HG03103 (cell line): ENCODE results near the gene H6PD.

Experiments used
- ATAC-seq: cut with Tn5 transposase; IDR thresholded peaks from one replicate; pipeline ENCODE4 v1.9.1; 2021; ENCODE audit warnings: low read depth; ENCODE audit not compliant: unreplicated experiment

H6PD gene

DNA sequence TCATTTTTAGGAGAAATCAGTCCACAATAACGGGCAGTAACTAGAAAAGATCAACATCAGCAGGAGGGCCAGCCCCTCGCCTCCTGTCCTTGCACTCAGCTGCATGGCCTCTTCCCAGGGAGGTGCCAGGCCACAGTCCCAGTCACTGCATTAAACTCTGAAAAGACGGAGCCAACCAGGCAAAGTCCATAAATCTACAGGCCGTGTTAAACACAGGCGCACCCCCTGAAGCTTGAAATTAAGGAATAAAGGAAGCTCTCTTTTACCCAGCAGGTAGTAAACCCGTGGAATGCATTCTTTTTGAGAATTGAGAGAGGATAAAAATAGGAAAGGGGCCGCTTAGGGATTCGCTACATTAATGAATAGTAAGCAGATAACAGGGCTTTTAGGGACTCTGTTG is 18.4 kb downstream of the H6PD start:
- ATAC-seq: no peak

DNA sequence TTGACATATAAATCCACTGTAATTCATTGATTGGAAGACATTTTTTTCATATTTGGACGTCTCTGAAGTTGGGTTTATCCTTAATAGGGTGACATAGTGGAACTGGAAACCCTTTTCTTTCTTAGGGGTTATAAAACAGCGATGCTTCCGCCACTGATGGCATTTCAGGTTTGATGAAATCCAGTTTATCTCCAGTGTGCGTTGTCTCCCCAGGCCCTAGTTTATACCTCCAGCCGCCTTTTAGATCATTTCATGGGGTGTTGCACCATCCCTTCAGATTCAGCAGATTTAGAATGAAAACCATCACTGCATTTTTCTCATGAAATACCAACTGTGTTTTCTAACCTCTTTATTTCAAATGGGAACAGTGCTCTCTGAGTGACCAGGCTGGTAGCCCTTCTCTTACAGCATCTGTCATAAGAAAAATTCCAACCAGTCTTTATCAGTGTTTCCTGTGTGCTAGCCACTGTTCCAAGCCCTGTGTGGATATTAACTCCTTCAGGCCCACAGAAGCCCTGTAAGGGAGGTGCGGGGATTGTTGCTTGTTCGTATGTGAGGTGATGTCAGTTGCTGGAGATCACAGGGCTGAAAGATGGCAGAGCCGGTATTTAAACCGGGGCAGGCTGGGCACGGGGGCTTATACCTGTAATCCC is 19.0 kb downstream of the H6PD start:
- ATAC-seq: no peak

DNA sequence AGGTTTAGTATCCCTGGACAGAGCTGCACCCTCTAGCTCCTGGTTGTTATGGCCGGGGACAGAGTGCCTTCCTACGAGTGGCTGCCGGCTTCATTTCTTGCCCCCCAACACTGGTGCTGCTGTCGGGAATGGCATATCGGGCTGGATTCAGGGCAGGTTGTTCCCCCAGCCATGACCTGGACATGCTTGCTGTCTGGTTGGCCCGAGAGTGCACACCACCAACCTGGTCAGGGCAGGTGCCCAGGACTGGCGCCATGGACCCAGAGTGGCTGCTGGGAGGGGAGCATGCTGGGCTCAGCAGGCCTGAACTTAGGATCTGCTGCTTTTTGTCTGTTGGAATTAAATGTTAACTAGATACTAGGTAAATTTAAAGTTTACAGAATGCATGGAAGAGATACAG is 21.8 kb downstream of the H6PD start:
- no peak for ATAC-seq

DNA sequence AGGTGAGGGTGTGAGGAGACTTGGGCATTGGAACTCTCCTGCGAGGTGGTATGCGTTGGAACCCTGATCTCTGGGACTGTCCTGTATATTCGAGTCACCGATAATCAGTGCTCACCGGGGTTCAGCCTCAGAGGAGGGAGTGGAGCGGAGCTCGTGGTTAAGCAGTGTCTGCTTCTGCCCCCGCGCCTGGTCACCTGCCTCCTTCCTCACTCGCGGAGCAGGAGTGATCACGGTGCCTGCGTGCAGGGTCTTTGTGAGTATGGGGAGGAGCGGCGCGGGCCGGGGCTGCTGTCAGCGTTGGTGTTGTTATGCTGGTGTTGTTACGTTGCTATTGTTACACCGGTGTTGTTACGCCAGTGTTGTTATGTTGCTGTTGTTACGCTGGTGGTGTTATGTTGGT is 23.3 kb downstream of the H6PD start:
- no peak for ATAC-seq

DNA sequence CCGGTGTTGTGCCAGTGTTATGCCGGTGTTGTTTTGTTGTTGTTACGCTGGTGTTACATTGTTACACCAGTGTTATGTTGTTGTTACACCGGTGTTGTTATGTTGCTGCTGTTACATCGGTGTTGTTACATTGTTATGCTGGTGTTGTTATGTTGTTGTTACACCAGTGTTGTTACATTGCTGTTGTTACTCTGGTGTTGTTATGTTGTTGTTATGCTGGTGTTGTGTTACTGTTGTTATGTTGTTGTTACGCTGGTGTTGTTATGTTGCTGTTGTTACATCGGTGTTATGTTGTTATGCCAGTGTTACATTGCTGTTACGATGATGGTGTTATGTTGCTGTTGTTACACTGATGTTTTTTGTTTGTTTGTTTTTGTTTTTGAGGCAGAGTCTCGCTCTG is 24.1 kb downstream of the H6PD start:
- no peak for ATAC-seq

DNA sequence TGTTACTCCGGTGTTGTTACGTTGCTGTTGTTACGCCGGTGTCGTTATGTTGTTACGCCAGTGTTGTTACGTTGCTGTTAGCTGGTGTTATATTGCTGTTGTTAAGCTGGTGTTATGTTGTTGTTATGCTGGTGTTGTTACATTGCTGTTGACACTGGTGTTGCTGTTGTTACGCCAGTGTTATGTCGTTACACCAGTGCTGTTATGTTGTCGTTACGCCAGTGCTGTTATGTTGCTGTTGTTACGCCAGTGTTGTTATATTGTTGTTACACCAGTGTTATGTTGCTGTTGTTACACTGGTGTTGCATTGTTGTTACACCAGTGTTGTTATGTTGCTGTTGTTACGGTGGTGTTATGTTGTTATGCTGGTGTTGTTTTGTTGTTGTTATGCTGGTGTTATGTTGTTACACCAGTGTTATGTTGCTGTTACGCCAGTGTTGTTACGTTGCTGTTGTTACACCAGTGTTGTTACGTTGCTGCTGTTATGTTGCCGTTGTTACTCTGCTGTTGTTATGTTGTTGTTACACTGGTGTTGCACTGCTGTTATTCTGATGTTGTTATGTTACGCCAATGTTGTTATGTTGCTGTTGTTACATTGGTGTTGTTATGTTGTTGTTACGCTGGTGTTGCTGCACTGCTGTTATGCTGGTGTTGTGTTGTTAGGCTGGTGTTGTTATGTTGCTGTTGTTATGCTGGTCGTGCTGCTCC is 25.6 kb downstream of the H6PD start:
- no peak for ATAC-seq

DNA sequence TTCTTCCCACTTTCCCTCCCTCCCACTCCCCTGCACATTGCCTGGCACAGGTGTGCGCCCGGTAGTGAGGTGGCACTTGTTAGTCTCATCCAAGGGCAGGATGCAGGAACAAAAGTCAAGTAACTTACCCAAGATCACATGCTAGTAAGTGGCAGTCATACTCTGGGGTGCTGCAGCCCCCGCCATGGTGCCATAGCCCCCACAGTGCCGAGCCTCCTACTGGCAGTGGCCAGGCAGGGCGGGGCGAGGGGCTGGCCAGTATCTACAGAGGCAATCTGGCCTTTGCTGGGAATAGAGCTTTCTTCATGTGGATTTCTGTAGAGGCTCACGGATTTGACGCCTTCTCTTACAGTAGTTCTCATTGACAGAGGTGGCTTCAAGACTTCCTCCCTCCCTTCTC is 26.9 kb downstream of the H6PD start:
- ATAC-seq: no peak

DNA sequence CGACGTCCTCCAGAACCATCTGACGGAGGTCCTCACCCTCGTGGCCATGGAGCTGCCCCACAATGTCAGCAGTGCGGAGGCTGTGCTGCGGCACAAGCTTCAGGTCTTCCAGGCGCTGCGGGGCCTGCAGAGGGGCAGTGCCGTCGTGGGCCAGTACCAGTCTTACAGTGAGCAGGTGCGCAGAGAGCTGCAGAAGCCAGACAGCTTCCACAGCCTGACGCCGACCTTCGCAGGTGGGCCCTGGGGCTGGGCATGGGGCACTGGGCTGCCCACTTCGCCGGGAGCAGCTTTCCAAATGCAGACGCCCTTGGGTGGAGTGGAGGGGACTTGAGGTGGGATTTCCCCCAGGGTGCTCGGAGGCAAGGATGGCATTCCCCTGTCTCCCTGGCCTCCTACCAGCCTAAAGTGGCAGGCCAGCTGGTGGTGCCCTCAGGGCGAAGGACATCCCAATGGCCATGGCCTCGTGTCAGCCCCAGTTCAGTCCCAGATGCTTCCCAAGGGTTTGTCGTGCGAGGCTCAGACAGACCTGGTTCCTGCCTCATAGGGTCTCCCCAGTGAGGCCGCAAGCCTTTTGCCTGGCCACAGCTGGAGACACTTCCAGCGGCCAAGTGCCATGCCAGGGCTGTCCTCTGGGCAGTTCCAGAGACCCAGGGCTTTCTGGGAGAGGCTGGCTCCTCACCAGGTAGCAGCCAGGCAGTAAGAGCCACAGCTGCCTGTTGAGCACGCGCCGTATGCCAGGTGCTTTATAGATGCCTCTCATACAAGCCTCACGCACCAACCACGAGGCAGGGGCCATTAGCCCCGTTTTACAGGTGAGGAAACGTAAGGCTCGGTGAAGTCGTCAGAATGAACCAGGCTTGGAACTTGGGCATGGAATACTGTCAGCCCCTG is 27.8 kb downstream of the H6PD start:
- ATAC-seq: no peak

DNA sequence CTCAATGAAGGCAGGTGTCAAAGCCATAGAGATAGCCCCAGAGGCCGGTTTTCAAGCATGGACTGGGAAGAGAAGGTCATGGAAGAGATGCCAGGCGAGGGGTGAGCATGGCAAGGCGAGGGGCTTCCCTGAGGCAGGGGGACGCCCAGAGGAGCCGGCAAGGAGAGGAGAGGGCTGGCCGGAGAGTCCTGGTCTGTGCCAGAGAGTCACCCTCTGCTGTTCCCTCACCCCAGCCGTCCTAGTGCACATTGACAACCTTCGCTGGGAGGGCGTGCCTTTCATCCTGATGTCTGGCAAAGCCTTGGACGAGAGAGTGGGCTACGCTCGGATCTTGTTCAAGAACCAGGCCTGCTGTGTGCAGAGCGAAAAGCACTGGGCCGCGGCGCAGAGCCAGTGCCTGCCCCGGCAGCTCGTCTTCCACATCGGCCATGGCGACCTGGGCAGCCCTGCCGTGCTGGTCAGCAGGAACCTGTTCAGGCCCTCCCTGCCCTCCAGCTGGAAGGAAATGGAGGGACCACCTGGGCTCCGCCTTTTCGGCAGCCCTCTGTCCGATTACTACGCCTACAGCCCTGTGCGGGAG is 28.8 kb downstream of the H6PD start:
- ATAC-seq: no peak

DNA sequence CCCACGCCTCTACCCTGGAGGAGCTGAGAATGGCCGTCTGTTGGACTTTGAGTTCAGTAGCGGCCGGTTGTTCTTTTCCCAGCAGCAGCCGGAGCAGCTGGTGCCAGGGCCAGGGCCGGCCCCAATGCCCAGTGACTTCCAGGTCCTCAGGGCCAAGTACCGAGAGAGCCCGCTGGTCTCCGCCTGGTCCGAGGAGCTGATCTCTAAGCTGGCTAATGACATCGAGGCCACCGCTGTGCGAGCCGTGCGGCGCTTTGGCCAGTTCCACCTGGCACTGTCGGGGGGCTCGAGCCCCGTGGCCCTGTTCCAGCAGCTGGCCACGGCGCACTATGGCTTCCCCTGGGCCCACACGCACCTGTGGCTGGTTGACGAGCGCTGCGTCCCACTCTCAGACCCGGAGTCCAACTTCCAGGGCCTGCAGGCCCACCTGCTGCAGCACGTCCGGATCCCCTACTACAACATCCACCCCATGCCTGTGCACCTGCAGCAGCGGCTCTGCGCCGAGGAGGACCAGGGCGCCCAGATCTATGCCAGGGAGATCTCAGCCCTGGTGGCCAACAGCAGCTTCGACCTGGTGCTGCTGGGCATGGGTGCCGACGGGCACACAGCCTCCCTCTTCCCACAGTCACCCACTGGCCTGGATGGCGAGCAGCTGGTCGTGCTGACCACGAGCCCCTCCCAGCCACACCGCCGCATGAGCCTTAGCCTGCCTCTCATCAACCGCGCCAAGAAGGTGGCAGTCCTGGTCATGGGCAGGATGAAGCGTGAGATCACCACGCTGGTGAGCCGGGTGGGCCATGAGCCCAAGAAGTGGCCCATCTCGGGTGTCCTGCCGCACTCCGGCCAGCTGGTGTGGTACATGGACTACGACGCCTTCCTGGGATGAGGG is 29.7 kb downstream of the H6PD start:
- ATAC-seq: no peak

DNA sequence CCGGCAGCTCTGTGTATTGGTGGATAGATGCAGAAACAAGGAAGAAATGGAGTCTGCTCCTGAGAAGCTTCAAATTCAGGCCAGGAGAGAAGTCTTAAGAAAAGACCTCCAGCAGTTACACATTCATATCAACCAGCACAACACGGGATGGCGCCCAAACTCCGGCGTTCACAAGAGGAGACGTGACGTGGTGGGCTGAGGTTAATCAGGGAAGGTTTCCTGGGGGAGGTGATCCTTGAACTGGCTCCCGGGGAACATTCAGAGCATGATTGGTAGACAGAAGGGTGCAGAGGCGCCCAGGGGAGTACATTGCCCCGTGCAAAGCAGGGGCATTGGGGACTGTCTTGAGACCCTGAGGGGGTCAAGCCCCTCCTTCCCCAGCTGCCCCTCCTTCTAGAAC is 30.5 kb downstream of the H6PD start:
- no peak for ATAC-seq

DNA sequence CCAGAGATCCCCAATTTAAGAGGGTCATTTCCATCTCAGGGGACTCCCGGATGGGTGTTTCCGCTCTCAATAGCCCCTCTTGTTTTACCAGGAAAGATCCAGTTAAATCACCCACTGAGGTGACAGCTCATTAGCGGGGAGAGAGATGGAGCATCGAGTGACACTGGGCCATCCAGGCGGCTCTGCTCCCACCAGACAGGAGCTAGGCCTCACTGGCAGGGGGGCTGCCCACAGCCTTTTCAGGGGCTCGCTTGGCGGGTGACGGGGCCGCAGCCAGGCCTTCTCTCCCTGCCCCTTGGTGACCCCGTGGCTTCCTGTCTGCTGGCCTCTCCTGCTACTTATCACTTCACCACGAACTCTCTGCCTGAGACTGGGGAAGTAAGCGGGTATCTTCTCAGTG is 31.4 kb downstream of the H6PD start:
- ATAC-seq: no peak

DNA sequence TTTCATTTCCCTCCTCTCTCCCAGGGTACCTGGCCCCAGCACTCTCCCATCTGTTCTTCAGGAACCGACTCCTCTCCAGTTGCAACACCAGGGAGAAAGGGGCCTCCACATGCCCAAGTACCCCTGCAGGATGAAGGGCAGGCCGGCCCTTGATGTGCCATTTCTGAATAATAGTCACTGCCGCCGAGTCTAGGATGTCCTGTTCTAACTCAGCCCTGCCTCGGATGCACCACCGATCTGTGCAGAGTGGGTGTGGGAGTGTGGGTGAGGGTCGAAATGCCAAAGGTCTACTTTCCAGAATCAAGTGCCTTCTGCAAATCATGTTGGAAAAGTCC is 32.7 kb downstream of the H6PD start:
- ATAC-seq: no peak

DNA sequence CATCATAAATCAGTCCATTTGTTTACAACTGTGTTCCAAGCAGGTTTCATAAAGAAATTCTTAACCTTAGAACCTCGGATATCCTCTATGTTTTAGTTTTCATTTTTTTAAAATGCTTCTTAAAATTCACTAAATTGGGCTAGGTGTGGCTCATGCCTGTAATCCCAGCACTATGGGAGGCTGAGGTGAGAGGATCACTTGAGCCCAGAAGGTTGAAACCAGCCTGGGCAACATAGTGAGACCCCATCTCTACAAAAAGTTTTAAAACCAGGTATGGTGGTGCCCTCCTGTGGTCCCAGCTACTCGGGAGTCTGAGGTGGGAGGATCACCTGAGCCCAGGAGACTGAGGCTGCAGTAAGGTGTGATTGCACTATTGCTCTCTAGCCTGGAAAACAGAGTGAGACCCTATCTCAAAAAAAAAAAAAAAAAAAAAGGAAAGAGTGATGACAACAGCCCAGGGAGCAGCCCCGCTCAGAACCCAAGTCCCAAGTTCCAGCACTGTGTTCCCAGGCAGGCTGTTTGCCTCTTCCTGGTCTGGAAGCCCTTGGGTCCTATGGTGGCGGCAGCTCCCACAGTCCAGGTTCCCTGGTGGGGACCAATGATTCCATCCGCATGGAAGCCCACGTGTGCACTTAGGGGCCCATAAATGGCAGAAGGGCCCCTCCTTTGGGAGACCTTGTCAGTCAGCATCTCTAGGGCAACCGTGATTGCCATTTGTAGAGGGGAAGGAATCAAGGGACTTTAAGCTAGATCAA is 33.4 kb downstream of the H6PD start:
- no peak for ATAC-seq

DNA sequence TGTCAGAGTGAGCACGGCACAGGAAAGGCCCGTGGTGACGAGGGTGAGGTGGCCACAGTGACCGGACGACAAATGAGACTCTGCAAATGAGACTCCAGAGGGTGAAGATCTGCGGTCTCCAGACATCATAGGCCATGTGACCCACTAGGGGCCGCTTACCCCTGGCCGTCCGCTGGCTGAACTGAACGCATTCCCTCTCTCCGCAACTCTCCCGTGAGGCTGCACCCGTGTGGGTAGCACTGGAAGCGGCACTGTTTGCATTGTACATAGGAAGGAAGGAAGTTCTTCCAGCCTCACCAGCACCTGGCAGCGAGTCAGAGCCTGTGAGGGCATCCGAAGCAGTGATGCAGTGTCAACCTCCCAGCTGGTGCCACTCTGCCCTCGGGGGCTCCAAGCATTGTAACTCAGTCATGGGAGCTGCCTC is 34.5 kb downstream of the H6PD start:
- ATAC-seq: no peak

DNA sequence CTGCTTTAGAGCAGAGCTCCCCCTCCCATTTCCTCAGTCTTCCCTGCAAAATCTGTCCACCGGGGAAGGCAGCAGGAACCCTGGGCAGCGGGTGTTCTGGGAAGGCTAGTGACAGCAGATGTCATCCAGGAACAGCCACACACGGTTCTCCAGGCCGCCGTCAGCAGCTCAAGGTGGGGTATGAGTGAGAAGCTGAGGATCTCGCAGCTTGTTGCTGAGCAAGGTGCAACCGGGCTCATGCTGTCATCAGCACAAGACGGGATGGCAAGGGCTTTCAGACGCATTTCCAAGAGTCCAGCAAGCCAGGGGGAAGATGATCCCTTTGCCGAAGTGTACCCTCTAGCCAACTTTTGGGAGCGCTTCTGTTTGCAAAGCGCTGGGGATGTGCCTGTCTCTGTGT is 35.1 kb downstream of the H6PD start:
- ATAC-seq: no peak

DNA sequence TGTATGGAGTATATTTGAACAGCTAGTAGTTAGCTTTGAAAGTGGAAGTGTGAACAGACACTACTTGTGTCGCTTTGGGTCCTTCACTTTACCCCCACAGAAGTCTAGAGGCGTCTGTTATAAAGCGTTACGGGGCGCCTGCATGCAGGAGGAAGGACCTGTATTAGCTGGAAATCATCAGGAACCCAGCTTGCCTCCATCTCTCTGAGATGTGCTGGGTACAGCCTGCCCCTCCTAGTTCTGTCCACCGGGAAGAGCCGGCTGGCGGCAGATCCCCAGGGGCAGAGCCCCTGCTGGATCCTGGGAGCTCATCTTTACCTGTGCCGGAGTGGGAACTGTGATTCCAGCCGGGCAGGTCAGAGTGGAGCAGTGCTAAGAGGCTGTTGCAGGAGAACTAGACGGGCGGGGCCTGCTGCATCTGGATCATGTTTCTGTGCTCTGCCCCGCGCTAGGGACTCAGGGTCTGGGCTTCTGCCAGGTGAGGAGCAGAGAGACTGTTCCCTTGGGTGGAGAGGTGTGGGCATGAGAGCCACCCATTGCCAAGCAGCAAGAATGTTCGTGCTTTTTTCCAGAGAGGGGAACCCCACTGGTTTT is 35.8 kb downstream of the H6PD start:
- no peak for ATAC-seq

DNA sequence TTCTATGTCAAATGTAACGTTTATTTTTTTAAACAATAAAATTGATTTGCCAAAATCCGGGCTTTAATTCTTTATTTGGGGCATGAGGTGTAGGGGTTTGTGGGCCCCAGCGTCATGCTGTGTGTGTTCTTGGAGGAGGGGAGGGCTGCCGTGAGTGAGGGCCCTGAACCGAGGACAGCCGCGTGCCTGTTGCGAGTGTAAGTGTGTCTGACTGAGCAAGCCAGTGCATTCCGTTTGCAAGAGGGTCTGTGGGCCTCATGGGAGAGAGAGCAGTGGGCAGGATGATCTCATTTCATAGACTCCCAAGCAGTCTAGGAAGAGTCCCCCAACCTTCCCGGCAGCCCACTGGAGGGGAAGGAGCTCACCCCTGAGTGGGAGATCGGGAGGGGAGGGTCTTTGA is 36.7 kb downstream of the H6PD start:
- no peak for ATAC-seq

DNA sequence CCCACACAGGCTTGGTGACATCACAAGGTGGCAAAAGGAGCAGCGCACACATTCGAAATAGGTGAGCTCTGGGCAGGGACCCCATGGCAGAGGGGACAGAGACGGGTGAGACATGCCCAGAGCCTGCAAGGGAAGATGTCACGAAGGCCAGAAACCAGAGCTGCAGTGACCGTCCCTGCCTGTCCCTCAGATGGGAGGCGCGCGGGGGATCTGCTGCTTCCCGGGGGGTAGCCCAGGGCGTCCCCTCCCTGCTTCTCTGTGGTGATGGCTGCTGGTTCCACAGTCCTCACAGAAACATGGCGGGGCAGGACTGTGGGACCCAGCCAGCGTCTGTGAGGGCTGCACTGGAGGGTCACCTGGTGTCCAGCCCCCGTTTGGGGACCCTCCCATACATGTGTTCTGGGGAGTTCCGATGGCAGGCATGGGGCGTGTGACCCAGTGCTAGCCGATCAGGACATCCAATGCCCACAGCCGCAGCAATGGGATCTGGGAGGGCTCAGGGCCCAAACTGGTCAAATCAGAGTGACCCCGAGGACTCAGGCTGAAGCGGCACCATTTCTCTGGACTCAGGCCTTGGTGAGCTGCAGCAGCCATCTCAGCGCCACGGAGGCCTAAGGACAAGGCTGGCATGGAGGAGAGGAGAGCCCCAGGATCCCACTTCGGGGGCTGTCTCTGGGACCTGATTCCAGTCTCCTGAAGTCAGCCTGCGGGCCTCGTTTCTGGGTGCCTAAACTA is 37.5 kb downstream of the H6PD start:
- ATAC-seq: no peak
